GM18508 (cell line): ENCODE results near the gene SNX25.

Experiments
- ATAC-seq: cut with Tn5 transposase; IDR thresholded peaks from one replicate; pipeline ENCODE4 v1.9.1; 2021; ENCODE audit warnings: moderate number of reproducible peaks; ENCODE audit not compliant: insufficient read depth, unreplicated experiment

The SNX25 gene

DNA sequence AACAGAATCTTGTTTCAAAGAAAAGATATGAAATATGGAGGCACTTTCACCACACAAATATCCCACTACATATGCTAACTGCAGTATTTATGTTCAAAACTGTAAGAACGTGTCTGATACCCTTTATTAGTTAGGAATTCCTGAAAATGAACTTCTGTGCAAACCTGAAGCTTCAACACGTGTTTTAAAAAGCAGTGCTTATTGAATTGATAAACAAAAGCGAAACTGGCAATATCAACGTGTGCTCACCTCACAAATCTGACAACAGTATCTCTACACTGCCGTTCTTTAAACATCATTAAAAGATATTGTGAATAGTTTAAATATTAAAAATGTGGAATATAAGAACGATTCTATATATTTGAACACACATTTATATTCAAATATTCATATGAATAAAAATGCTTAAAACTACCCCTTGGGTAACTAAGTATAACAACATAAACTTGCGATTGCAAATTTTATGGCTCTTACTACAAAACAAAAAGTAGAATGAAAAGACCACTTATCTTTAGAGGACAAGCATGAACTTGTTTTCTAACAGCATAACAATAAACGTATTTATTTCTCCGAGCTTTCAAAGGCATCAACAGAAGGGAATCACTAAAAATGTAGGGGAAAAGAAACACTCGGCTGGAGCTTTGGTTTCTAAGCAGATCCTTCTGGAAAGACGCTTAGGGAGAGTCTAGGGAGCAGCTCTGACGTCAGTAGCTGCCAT is 186.0 kb downstream of the SNX25 start, which contains the start of gene LRP2BP:
Gene LRP2BP, minus strand, starts transcription at position 687 of the 718 bp plus-strand sequence. CDS start 17,738 bp downstream, outside the sequence.
- ATAC-seq, result no peak

DNA sequence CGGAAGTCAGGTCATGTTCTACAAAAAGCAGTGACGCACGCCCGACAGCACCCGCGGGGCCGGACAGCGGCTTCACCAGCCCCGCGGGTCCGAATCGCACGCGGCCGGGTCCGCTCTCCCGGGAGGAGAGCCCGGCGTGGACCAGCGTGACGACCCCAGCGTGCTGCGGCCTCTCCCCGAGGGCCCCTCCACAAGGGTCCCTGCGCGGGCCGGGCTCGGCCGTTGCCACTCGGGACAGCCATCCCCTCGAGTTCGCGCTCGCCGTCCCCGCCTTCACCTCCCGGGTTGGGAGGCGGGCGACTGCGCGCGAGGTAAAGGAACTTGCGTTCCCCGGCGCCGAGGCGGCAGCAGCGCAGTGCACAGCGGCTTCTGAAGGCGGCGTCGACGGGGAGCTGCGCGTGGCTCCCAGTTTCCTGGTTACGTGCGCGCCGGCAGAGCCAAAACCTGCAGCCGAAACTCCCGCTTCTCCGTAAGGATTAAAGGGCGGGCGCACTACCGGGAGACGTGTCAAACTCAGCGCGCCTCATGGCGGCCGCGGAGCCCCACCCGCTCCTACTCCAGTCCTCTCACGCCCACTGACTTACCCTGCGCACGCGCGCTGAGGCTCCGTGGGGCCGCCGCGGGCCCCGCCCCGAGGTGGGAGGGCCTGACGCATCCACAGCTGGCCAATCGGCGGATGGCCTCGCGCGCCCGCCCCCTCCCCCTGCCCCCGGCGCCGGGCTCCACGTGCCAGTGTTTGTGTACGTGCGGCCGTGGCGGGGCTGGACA is 186.7 kb downstream of the SNX25 start:
- peak; percentile 46 for ATAC-seq

DNA sequence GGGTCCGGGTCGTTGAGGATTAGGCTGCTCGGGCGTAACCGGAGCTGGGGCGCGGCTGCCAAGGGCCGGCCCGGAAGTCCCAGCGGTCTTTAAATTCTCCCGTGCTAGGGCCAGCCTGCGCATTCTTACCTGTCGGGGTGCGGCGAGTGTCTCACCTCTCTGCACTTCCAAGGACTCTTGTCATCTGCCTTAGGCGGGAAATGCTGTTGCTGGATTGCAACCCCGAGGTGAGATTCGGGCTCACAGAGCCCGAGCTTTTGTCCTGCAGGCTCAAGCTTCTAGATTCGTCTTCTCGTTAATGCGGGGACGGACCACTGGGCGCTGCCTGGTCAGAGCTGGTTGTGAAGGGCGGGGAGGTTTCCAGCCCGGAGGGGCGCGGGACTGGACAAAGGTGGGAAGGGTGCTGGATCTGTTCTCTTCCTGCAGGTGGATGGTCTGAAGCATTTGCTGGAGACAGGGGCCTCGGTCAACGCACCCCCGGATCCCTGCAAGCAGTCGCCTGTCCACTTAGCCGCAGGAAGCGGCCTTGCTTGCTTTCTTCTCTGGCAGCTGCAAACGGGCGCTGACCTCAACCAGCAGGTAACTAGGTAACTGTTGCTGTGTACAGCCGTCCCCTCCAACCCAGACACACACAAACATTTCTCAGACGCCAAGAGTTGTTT is 187.5 kb downstream of the SNX25 start, which contains the start of gene ANKRD37:
Gene ANKRD37, plus strand, starts transcription at position 118 of the 662 bp plus-strand sequence. Its CDS starts 83 bp downstream, at position 201.
- ATAC-seq, result peak; percentile 52

DNA sequence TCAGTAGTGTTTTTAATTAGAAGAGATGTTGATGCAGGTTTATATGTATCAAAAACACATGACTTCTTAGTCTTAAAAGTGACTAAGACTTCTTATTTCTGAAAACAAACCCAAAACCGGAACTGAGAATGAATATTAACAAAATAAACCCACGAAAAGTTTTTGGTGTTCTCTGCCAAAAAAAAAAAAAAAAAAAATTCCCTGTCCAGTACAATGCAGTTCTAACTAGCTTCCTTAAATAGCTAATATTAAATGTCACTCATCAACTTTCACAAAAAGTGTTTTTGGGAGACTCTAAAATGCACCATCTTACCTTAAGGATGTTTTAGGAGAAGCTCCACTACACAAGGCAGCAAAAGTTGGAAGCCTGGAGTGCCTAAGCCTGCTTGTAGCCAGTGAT is 189.2 kb downstream of the SNX25 start:
- no peak for ATAC-seq

DNA sequence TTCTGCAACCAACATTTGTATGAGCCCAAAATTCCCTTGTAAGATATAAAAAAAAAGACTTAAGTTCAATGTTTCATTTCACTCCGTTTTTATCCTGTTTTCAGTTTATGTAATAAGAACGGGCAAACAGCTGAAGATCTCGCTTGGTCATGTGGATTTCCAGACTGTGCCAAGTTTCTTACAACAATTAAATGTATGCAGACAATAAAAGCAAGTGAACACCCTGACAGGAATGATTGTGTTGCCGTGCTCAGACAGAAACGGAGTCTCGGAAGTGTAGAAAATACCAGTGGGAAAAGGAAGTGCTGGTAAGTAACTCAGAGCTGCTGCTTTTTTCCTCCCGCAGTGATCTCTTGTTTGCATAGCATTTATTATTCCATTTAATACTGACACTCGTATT is 190.1 kb downstream of the SNX25 start:
- ATAC-seq, result no peak

DNA sequence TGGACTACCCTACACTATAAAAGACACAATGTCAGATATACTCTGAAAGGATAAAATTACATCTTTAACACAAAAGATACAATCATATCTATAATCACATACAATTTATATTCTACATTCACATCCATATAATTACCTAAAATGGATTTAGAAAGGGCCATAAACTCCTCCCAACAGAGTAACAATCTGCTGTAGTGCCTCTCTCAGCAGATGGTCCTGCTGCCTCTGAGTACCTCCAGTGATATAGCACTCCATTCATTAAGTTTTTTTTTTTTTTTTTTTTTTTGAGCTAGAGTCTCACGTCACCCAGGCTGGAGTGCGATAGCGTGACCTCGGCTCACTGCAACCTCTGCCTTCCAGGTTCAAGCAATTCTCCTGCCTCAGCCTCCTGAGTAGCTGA is 194.6 kb downstream of the SNX25 start:
- ATAC-seq, result no peak

DNA sequence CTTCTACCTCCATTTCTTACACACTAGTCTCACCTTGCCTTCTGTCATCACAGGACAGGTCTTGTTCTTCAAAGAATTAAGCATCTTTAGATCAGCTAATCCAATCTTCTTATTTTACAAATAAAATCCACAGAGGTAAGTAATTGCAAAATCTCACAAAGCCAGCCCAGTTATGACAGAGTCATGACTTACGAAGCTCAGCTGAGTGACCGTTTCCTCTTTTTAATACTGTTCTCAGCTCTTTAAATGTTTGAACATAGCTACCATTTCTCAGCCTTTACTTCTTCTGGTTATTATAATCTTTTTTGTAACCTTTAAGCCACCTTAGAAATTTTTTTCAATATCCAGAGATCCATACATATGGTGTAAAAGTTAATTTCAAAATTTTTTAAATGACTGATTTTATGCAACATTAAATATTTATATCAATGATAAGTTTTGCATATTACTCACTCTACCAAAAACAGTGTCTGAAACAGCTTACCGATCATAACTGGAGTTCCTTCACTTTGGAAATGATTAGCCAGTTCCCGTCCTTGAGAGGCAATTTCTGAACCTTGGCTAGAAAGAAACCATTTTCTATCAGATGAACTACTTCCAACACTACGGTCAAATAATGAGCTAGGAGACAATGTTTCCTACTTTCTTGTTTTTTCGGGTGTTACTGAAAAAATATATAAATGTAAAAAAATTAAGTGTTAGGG is 196.1 kb downstream of the SNX25 start:
- ATAC-seq, result peak; percentile 75

DNA sequence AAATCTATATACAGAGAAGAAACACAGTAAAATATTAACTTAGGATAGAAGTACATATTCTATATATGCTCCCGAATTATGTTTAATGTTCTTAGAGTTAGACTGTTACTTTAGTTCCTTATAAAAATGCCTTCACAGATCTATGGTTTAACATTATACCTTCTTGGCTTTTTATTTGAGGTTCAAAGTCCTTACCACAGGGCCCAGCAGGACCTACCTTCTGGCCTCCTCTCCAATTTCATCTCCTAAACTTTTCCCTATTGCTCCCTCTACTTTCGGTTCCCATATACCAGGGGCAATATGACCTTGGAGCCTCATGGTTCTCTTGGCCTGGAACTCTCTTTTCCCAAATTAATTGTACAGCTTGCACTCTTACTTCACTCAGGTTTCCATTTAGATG is 199.0 kb downstream of the SNX25 start:
- no peak for ATAC-seq

DNA sequence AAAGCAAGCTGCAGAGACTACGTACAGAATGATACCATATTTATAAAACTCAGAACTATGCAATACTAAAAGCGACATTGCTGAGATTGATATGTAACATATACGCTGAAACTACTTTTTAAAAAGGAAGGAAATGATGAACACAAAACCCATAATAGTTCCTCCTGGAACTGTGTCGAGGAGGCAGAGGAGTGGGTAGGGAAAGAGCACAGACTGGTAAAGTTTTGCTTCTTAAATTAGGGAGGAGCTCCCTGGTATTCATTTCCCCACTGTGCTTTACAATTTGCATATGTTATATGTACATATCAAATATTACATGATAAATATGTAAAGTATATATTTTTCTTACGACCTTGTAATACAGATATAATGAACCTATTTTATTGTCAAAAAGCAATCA is 202.5 kb downstream of the SNX25 start:
- no peak for ATAC-seq

DNA sequence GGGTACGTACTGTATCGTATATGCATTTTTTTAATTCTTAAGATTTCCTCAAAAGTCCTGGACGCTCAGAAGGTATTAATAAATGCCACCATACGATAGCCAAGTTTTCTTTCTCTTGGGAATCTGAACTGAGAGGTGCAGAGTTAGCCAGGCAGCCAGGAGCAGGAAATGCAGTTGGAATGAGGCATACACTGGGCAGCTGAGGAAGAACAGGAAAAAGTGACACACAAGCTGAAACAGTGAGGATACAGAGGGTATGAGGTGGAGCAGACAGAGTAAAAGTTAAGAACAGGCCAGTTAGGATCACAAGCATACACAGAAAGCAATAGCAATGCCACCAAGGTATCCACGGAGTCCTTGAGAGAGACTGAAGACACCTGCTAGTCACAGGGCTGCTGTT is 203.0 kb downstream of the SNX25 start:
- no peak for ATAC-seq
